Hippocampal formation (tissue), 2 donors: ENCODE measurements around the gene NPNT.

Experiments used
- DNase-seq, 2 donors: peaks; one replicate each; lab custom pipeline; 2025; lab: John Stamatoyannopoulos, UW

The NPNT gene

DNA sequence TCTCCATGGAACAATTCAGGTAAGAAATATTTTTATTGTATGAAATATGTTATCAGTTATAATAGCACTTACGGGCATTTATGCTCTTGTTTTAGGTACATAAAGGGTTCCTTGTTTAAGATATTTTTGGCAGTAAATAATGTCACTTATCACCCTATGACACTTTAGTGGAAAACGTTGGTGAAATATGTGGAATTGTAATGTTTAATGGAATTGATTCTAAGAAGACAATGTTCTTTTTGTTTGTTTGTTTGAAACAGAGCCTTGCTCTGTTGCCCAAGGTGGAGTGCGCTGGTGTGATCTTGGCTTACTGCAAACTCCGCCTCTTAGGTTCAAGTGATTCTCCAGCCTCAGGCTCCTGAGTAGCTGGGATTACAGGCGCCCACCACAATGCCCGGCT is 17.4 kb downstream of the NPNT start:
- DNase-seq: no peak

DNA sequence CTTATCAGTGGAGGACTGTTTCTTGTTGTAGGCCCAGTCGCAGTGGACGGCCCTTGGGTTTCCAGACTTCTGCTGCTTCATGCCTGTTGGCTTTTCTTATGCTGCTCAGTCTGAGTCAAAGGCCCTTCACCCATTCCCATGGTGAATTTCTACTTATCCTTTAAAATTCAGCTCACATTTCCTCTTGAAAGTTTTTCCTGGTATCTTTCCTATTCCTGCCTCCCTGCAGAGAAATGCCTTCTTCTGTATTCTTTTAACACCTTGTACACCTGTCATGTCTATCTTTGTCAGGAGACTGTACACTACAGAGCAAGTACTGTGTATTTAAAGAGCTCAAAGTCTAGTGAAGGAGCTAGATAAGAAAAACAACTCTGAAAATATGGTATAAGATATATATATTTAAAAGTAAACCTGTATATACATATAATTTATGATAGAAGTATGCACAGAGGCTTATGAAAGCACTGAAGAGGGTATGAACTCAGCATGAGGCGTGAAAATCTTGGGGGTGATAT is 22.0 kb downstream of the NPNT start:
- no peak for DNase-seq

DNA sequence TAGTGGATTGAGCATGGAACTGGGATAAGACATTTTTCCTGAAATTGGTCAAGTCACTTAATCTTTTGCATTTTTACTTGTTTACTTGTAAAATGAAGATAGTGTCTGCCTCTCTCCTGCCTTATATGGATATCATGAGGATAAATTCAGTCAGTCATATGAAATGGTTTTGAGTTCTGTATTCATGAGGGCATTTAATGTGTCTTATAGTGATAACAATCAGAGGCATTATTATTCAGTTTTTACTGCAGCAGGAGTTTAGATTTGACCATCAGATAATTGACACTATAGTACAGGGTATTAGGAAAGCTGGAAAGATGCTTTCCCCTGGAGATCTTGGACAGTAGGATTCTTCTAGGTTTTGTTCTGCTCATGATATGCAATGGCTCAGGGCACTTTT is 26.0 kb downstream of the NPNT start:
- no peak for DNase-seq

DNA sequence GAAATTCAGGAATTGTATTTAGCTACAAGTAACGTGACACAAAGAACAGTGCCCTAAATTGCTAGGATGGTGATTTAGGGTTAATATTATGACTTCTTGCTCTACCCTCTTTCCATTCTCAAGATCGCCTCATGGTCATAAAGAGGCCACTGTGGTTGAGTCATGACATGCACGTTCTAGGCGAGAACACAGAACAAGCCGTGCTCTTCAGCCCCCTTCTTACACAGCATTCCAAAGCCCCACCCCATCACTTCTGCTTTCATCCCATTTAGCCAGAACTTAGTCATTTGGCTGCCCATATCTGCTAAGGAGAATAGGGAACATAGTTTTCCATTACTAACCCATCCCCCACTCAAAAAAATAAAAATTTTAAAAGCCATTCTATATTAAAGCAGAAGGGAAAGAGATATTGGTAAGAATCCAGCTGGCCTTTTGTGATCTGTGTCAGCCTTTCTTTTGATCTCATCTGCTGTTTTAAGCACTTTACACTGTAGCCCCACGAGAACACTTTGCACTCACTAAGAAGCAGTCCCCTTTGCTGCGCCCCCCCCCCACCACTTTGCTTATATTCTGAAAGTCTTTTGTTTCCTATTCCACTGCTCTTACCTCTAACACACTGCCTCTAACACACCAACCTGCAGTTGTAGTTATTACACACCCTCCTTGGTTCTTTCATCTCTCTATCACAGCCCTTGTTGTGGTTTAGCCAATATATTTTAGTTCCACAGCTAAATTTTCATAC is 28.4 kb downstream of the NPNT start:
- DNase-seq: no peak

DNA sequence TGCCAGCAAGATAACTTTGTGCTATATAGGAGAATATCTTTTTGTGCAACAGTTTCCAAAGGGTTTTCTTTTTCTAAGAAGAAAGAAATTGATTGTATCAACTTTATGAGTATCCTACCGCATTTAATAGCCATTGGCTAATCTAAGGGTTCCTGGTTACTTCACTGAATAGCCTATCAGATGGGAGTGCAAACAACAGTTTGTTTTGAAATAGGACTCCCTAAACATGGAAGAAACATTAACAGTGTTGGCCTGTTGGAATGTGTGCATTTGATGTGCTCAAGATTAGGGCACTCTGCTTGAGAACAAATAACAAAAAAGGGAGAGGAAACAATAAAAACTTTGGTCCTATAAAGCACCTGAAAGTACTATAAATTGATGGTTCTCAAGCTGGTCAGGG is 29.1 kb downstream of the NPNT start:
- DNase-seq: no peak

DNA sequence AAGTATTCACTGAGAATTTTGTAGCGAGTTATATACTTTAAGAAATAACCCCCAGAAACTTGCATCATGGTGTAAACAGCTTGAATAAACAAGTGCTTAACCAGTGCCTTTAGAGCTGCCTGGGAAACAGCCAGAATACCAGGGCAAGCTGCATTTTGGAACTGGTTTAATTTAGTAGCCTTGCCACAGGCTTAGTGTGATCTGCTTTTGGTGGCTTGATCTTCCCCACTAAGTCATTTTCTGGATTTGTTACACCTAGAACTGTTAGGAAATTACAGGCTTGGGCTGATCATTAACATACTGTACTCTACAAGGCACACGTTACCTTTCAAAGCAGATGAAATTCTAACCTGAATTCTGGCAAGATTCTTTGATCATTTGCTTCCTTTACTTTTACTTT is 35.4 kb downstream of the NPNT start:
- DNase-seq: no peak

DNA sequence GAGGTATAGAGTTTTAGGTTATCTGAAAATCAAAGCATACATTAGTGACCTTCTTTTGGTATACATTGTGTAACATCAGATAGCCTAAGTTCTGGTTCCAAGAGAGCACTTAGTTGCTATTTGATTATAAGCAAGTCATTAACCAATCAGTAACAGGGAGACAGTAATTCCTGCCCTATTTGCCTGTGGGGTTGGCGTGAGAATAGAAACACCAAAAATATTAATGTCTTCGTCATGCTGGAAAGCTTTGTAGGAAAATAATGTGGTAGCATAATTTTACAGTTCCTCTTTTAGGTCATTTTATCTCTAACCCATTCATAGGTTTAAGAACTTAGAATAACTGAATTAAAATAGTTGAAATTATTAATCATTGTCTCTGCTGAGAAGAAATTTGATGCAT is 37.8 kb downstream of the NPNT start:
- DNase-seq: no peak

DNA sequence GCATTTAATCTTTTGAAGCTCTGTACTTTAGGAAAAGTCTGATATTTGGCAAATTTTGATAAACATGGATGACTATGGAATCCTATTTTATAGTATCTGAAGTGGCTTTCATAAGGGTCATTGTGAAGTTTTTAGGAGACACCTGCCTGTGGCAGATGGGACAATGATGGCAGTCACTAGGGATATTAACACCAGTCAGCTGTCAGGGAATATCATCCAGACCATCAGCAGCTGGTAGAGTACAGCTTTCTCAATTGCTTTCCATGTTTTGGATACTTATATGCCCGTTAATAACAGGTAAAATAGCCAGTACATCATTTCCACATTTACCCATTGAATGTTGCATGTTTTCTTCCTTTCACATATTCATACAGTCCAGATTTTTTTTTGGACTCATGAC is 39.1 kb downstream of the NPNT start:
- no peak for DNase-seq

DNA sequence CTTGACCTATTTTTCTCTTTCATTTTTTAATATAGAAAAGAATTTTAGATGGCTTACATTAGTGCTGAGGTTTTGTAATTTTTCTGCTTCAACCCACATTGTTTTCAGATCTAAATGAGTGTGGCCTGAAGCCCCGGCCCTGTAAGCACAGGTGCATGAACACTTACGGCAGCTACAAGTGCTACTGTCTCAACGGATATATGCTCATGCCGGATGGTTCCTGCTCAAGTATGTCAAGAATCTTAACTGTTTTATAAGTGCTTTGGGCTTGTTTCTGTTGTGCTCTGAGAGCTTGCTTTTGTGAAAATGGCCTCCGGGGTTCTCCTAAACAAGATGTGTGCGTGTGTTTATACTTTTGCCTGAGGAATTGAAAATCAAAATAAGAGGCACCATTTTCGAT is 41.6 kb downstream of the NPNT start:
- no peak for DNase-seq

DNA sequence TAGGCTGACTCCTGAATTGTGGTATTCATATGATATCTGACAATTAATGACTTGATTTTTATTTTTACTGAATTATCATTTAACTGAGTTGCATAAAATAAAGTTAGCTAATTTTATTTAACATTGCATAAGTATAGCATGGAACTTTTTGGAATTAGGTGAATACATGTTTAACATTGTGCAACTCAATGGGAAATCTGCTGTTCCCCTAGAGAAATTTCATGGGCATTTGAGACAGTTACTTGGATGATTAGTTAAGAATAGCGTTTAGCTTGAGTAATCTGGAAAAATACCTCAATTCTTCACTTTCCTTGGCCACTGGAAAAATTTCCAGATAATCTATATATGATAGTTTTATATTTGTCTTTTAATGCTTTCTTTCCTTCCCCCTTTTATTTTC is 42.5 kb downstream of the NPNT start:
- no peak for DNase-seq

DNA sequence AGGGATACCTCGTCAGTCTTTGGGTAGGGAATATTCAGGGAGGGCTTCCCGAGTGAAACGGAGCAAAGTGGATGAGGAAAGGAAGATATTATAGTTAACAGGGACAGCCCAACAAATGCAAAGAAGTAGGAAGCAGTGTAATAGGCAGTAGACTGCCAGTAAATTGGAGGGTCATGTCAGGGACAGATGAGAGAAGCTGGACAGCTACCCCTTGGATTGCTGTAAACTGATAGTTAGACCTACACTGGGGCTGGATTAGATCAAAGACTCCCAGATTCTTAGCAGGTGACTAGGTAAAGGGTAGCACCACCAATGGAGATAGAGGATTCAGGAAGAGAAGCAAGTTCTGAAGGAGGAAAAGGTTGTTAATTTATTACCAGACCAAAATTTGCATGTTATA is 48.0 kb downstream of the NPNT start:
- no peak for DNase-seq

DNA sequence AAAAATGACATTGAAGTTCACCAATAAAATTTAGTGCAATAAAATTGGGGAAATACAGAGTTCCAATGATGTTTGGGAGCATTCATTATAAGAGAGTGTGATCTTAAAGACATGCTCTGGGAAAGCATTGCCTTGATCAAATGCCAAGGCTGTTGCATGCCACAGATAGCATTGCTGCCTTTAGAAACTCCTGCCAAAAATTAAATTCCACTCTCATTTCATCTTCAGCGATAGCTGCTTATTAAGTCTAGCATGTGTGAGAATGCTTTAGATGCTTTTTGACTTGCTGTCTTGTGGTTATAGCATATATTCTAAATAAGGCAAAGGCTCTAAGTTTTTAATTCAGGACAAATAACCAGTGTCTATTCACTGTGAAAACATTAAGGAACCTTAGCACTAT is 49.3 kb downstream of the NPNT start:
- DNase-seq: no peak

DNA sequence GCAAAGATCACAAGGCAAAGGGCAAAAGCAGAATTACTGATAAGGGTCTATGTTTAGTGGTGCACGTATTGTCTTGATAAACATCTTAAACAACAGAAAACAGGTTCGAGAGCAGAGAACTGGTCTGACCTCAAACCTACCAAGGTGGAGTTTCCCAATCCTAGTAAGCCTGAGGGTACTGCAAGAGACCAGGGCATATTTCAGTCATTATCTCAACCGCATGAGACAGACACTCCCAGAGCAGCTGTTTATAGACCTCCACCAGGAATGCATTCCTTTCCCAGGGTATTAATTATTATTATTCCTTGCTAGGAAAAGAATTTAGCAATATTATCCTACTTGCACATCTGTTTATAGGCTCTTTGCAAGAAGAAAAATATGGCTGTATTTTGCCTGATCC is 51.5 kb downstream of the NPNT start:
- DNase-seq: no peak

DNA sequence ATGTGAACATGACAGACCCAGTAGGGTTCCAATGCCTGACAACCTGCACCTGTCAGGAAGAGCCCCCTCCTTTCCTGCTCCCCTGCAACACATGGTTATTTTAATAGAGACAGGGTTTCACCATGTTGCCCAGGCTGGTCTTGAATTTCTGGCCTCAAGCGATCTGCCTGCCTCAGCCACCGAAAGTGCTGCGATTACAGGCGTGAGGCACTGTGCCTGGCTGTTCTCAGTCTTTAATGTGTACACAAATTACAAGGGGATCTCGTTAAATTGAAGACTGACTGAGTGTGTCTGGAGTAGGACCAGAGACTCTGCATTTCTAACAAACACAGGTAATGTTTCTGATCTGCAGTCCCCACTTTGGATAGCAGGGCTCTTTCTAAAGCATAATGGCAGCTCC is 55.4 kb downstream of the NPNT start:
- DNase-seq: no peak

DNA sequence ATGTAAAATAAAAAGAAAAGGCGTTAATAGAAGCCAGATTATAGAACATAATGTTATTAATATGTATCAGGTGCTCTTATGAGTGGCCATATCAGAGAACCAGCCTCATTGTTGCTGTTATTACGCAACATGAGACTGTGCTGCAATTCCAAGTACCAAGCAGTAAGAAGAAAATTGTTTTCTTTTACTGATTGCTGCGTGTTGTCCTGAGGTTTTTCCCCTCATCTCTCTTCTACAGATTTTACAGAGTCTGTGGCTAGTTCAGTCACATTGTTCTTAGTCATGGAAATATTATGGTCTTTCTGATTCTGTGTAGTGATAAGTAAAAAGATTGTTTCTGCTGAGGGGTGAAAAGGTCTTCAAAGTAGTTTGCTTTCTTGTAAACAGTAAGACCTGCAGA is 55.9 kb downstream of the NPNT start:
- DNase-seq: no peak

DNA sequence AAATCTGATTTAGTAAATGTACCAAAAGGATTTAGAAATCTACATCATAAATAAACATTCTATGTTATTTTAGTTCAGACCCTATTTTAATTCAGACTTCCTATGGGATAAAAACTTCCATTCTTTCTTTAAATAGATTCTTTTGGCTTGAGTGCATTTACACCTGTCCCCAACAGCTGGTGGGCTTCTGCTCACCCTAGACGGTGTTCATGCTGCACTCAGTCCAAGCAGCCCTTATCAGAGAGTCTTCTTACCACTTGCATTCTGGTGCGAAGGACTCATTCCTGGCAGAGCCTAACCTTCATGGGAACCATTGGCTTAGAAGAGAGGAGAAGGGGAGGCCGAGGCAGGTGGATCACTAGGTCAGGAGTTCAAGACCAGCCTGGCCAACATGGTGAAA is 57.3 kb downstream of the NPNT start:
- no peak for DNase-seq

DNA sequence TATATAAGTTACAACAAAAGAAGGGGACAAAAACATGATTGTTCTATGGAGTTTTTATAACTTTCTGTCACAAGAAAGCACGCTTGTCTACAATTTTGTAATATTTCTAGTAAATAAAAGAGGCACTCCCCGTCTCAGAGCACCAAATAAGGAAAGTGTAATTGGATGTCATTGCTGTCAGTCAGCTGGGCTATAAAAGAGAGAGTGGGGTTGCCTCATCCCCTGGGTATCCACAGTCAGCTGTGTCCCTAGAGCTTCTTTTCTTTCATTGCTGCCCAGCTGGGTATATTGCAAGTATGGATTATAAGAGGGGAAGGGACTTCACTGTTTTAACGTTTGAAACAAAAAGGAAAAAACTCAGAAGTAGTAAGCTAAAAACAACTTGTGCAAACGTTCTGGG is 61.3 kb downstream of the NPNT start:
- DNase-seq: no peak

DNA sequence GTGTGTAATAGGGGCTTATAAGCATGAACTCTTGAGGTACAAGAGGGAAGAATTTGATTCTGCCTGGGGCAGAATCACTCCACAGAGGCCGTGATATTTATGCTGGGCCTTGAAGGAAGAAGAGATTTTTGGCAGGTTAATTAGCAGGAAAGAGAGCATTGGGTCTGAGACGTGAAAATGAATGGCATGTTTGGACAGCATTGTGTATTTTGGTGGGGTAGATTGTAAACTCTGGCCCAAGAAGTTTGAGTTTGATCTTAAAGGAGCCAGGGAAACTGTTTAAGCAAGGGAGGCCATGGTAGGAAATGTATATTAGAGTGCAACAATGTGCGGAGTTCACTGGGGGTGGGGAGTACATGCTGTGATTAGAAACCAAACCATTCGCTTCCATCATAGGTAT is 62.4 kb downstream of the NPNT start:
- no peak for DNase-seq

DNA sequence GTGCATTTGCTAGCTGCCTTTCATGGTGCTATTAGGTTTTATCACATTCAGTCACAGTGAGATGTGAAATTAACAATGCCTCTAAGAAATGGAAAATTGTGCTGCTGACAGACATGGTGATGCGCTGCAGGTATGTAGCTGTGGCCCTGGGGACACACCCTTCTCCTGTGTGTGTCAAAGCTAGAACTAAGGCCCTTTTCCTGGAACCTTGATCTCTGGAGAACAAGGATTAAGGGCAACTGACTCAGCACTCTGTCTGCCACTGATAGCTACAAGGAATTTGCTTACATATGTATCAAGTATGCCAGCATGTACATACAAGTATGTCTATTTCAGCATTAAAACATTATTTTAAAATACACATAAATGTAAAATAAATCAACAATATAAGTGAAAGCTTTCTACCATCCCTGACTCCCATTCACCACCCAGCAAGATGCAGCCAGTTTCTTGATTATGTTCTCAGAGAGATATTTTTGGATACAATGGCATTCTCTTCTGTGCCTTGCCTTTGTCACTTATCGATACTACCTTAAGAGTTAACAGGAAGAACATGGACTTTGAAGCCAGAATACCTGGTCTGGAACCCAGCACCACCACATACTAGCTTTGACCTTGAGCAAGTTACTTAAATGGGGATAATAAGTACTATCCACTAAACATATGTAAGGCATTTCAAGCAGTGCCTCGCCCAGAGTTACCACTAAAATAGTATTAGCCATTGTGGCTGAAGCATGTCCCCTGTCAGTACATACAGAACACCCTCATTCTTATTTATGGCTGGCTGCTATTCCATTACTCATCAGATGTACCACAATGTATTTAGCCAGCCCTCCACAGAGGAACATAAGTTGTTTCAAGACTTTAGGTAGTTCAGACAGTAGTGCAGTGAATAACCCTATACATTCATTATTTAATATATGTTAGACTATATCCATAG is 68.5 kb downstream of the NPNT start:
- DNase-seq: no peak

DNA sequence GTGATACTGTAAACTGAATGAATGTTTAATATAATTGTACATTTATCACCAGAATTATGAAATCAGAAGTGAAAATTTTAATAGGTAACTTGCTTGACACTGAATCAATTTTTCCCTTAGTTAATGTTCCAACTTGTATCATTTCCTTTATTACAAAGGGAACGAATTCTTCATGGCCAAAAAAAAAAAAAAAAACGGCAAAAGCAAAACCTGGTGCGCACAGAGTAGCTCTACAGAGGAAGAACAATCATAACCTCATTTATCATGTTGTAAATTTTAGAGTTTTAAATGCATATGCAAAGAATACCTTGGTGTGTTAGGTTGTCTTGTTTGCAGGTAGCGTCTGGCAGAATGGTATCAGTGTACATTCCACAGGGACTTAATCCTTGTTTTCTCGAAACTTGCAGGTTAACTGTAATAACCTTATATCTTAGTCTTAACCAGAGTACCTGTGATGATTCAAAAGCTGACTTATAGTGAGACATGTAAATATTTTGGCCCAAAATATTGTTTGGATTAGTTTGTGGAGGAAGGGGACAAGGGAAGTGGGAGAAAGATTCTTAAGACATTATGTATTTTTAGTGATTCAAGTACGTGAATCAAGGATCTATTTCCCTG is 70.0 kb downstream of the NPNT start:
- DNase-seq: no peak

DNA sequence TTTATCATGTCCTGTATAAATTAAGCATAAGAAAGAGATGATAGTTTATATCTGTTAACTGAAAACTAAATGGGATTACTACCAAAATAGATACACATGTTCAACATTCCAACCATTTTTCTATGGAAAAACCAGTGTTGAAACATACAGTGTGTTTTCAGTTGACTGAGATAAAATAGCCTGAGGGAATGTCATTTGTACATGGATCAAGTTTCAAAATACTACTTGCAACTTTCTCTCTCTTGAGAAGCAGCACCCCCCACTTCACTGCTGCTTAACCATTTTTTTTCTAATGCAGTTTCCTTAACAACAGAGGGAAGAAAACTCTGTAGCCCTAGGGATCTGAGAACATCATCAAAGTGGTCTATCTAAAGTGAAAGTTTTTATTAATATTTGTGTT is 70.8 kb downstream of the NPNT start:
- DNase-seq: no peak

DNA sequence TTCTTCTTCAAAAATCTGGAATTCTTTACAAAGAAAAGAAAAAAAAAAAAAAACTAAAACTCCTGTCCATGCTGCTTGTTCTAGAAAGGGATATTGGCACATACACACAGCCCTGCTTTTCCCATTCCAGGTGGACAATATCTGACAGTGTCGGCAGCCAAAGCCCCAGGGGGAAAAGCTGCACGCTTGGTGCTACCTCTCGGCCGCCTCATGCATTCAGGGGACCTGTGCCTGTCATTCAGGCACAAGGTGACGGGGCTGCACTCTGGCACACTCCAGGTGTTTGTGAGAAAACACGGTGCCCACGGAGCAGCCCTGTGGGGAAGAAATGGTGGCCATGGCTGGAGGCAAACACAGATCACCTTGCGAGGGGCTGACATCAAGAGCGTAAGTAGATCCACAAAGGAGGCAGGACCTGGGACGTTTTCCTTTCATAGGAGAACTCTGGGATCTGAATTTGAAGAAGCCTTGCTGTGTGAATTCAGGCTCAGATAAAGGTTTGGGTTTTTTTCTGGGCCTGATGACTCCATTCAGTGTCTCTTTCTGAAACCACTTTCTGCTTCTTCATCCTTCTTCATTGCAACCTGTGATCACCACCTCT is 71.9 kb downstream of the NPNT start:
- DNase-seq: no peak
